ENCODE results near the gene C17orf67.

DNA sequence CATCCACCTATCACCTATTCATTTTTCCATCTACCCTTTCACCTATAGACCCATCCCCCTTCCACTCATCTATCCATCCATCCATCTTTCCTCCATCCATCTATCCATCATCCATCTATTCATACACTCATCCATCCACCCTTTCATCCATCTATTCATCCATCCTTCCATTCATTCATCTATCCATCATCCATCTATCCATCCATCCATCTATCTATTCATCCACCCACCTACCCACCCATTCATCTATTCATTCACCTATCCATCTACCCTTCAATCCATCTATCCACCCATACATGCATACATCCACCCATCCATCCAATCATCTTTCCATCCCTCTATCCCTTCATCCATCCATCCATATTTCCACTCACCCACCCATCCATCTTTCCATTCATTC, 63.3 kb downstream of the C17orf67 start:
- TF ChIP-seq, protein P1, sequence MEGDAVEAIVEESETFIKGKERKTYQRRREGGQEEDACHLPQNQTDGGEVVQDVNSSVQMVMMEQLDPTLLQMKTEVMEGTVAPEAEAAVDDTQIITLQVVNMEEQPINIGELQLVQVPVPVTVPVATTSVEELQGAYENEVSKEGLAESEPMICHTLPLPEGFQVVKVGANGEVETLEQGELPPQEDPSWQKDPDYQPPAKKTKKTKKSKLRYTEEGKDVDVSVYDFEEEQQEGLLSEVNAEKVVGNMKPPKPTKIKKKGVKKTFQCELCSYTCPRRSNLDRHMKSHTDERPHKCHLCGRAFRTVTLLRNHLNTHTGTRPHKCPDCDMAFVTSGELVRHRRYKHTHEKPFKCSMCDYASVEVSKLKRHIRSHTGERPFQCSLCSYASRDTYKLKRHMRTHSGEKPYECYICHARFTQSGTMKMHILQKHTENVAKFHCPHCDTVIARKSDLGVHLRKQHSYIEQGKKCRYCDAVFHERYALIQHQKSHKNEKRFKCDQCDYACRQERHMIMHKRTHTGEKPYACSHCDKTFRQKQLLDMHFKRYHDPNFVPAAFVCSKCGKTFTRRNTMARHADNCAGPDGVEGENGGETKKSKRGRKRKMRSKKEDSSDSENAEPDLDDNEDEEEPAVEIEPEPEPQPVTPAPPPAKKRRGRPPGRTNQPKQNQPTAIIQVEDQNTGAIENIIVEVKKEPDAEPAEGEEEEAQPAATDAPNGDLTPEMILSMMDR (IDR thresholded peaks at IDR 0.05): no peak
- no peak for TF ChIP-seq POLR2AphosphoS5 (IDR thresholded peaks at IDR 0.05; ENCODE audit: insufficient read depth in 1 of 2, low read depth in 1 of 2)
- TF ChIP-seq POLR2A (IDR thresholded peaks at IDR 0.05): no peak
